ENCODE results near the gene GAS6. TPM values are rescaled to one million over a fixed set of nuclear protein-coding genes. Genes with fewer than 3 reads are reported as not detected.

Gene GAS6
- total and polyA plus RNA-seq, 9 of the 15 experiments (the other 6 are each of a cell fraction or from before 2014, with no cell fraction given) = 0.14 to 9.7 (median 4.7) TPM; not detected in 1

GRCh38 chr13:113787694-113788093, 76.2 kb downstream of the GAS6 start:
- in situ Hi-C loops (cut with MboI) = no loop called here
- no peaks in the 10 kb centered on the region for H4K20me1 ChIP-seq (replicated peaks; ENCODE audit: control insufficient read depth, insufficient read depth, low read length)
- no peak overlapping the region for H3K4me2 ChIP-seq (ENCODE audit: insufficient read depth, low read length)
- intact Hi-C loops (cut with micrococcal nuclease) = no loop called here
- H3K79me2 ChIP-seq (ENCODE audit: control insufficient read depth, insufficient read depth, low read length) = no peaks in the 10 kb centered on the region
- ATAC-seq (no peak), FAIRE-seq (no peak), DNase-seq (ENCODE audit: extremely low read depth in 1 of 4, low spot score in 3 of 4) (no peak)
- peaks cover 22 to 75% of the 10 kb centered on the region in 2 experiments for H3K27me3 ChIP-seq (ENCODE audit: control insufficient read depth in 2 of 2, insufficient read depth in 2 of 2, low read length in 2 of 2)
- POLR2A ChIA-PET = interaction anchor here (0.7 kb wide), 1 partner anchor 16 kb away, joined by 3 read pairs; no protein-coding TSS in a partner anchor
- H3K27ac ChIP-seq (ENCODE audit: extremely low read depth, low read depth, low read length) = no peak overlapping the region
- peaks cover 0 to 8% of the 10 kb centered on the region in 2 experiments; a peak in 1 of 5 replicates for H3K4me1 ChIP-seq (replicated peaks in 1 of 2; ENCODE audit: control insufficient read depth in 2 of 2, insufficient read depth in 2 of 2, low read length in 2 of 2)
- CTCF ChIA-PET (ENCODE audit: low intra/inter-chr PET ratio) = no interaction called here
- no TSS peak for BruUV-seq (replicated peaks)
- no peak overlapping the region for H2AFZ ChIP-seq (ENCODE audit: low read depth, low read length)
- no peaks in the 10 kb centered on the region for H3K9me3 ChIP-seq (replicated peaks; ENCODE audit: control insufficient read depth, insufficient read depth, low read depth, low read length)
- H3K9ac ChIP-seq (ENCODE audit: insufficient read depth in 1 of 2, low read depth in 2 of 2, low read length in 2 of 2) = no peak overlapping the region
- no peaks in the 10 kb centered on the region for H3K9me1 ChIP-seq (ENCODE audit: control insufficient read depth, insufficient read depth, low read length)
- no peaks in the 10 kb centered on the region for H3K36me3 ChIP-seq (ENCODE audit: control insufficient read depth, insufficient read depth, low read length)
- 0% methylated on average over 2 of the region's 12 CpGs for WGBS (ENCODE audit: insufficient coverage, low coverage, missing lambda C conversion rate)
- H3K4me3 ChIP-seq = no peak overlapping the region
- TF ChIP-seq E2F6 (IDR thresholded peaks at IDR 0.05; ENCODE audit: borderline replicate concordance in 1 of 2, extremely low read depth in 1 of 2, insufficient read depth in 1 of 2, insufficient read length in 1 of 2, low read depth in 1 of 2, low read length in 1 of 2, poor library complexity in 1 of 2, severe bottlenecking in 1 of 2) (no peak), HMGN3 (IDR thresholded peaks at IDR 0.05; ENCODE audit: borderline replicate concordance, extremely low read depth, insufficient read length, low read depth, low read length) (no peak), RFX7 (CRISPR knock-in tag; IDR thresholded peaks at IDR 0.05) (no peak), CBFA2T3 (IDR thresholded peaks at IDR 0.05) (no peak), NFE2 (IDR thresholded peaks at IDR 0.05; ENCODE audit: low read depth) (no peak), XRCC5 (IDR thresholded peaks at IDR 0.05; ENCODE audit: low read depth, low read length) (no peak), ZNF408 (CRISPR knock-in tag; IDR thresholded peaks at IDR 0.05; ENCODE audit: low read depth) (no peak), BRD9 (IDR thresholded peaks at IDR 0.05; ENCODE audit: low read depth, partially characterized antibody) (no peak), ESRRB (CRISPR knock-in tag; IDR thresholded peaks at IDR 0.05; ENCODE audit: borderline replicate concordance) (no peak), ZNF354B (CRISPR knock-in tag; IDR thresholded peaks at IDR 0.05) (no peak), ZNF318 (IDR thresholded peaks at IDR 0.05; ENCODE audit: borderline replicate concordance in 1 of 2, low read depth in 1 of 2) (no peak), ZNF586 (CRISPR knock-in tag; conservative IDR thresholded peaks at IDR 0.05) (no peak), EP300 (IDR thresholded peaks at IDR 0.05; ENCODE audit: low read length) (no peak), EHMT2 (IDR thresholded peaks at IDR 0.05) (no peak)

All from K562 (cell line).